Astrocyte (in vitro differentiated cells and primary cell): ENCODE measurements around the gene LRCOL1. TPM values are rescaled to one million over a fixed set of nuclear protein-coding genes. Genes with fewer than 3 reads are reported as not detected.

Experiments
- DNase-seq: peaks from one replicate; pipeline ENCODE4 v3.0.0-alpha.2; 2010; ENCODE audit warnings: low read depth
- FAIRE-seq: peaks from 2 replicates; lab custom pipeline; 2011; peaks lifted over from hg19 to GRCh38; lab: Jason Lieb, UNC
- H2AFZ ChIP-seq: 2 replicates; pipeline ENCODE4 v1.6.0; 2012; ENCODE audit warnings: low read depth, low read length, inconsistent platforms
- H3K27ac ChIP-seq: 2 replicates; pipeline ENCODE4 v1.5.1; 2011; ENCODE audit warnings: low read depth, low read length, inconsistent platforms
- H3K27me3 ChIP-seq: 2 replicates; pipeline ENCODE4 v1.6.0; 2011; ENCODE audit warnings: low read length, inconsistent platforms; ENCODE audit not compliant: insufficient read depth
- H3K36me3 ChIP-seq: 2 replicates; pipeline ENCODE4 v1.5.1; 2011; ENCODE audit warnings: low read length, inconsistent platforms; ENCODE audit not compliant: insufficient read depth
- H3K4me1 ChIP-seq: 2 replicates; pipeline ENCODE4 v1.5.1; 2011; ENCODE audit warnings: low read length, inconsistent platforms; ENCODE audit not compliant: insufficient read depth
- H3K4me2 ChIP-seq: 2 replicates; pipeline ENCODE4 v1.6.0; 2012; ENCODE audit warnings: low read length, inconsistent platforms
- H3K4me3 ChIP-seq: 2 replicates; pipeline ENCODE4 v1.5.1; 2011; ENCODE audit warnings: low read depth, mild to moderate bottlenecking, low read length, inconsistent platforms; ENCODE audit not compliant: insufficient read depth
- H3K79me2 ChIP-seq: 2 replicates; pipeline ENCODE4 v1.6.0; 2012; ENCODE audit warnings: mild to moderate bottlenecking, low read length, inconsistent platforms; ENCODE audit not compliant: insufficient read depth
- H3K9ac ChIP-seq: 2 replicates; pipeline ENCODE4 v1.6.0; 2012; ENCODE audit warnings: mild to moderate bottlenecking, low read length, inconsistent platforms
- H3K9me3 ChIP-seq: 2 replicates; pipeline ENCODE4 v1.5.1; 2012; ENCODE audit warnings: low read depth, mild to moderate bottlenecking, low read length, inconsistent platforms; ENCODE audit not compliant: insufficient read depth
- H4K20me1 ChIP-seq: 2 replicates; pipeline ENCODE4 v1.6.0; 2012; ENCODE audit warnings: low read length, inconsistent platforms; ENCODE audit not compliant: insufficient read depth
- H3K27ac Mint-ChIP-seq: one replicate; pipeline ENCODE4 v1.8.0; 2021; ENCODE audit warnings: mild to moderate bottlenecking, mixed read lengths; ENCODE audit not compliant: unreplicated experiment
- H3K27me3 Mint-ChIP-seq: one replicate; pipeline ENCODE4 v1.8.0; 2021; ENCODE audit warnings: low read depth, mixed read lengths; ENCODE audit not compliant: unreplicated experiment
- H3K36me3 Mint-ChIP-seq: one replicate; pipeline ENCODE4 v1.8.0; 2021; ENCODE audit warnings: low read depth, mixed read lengths; ENCODE audit not compliant: unreplicated experiment
- H3K4me1 Mint-ChIP-seq: one replicate; pipeline ENCODE4 v1.8.0; 2021; ENCODE audit warnings: low read depth, mixed read lengths; ENCODE audit not compliant: unreplicated experiment
- H3K4me3 Mint-ChIP-seq: one replicate; pipeline ENCODE4 v1.8.0; 2021; ENCODE audit warnings: mild to moderate bottlenecking, moderate library complexity, mixed read lengths; ENCODE audit not compliant: unreplicated experiment
- H3K9me3 Mint-ChIP-seq: one replicate; pipeline ENCODE4 v1.8.0; 2021; ENCODE audit warnings: mild to moderate bottlenecking, mixed read lengths; ENCODE audit not compliant: unreplicated experiment
- CTCF ChIP-seq: IDR thresholded peaks from 2 replicates; pipeline ENCODE4 v1.5.1; 2011; ENCODE audit warnings: low read depth, mild to moderate bottlenecking, inconsistent platforms, low read length, moderate library complexity; ENCODE audit not compliant: insufficient read depth
- EZH2 ChIP-seq: IDR thresholded peaks from 2 replicates; pipeline ENCODE4 v1.6.1; 2012; ENCODE audit warnings: mild to moderate bottlenecking, low read length, inconsistent platforms; ENCODE audit not compliant: insufficient read depth
- total RNA-seq: library from RNA; stranded (reverse); gene quantifications from 2 replicates; pipeline ENCODE4 v1.2.1, GENCODE V29; 2021

Gene LRCOL1
- total RNA-seq, 1 donor from 2014 or later = not detected

- peaks cover 4% of the 10 kb centered on the region for H3K4me1 Mint-ChIP-seq
- Histone ChIP-seq H3K4me3 (no peak overlapping the region), H3K36me3 (peaks cover 19% of the 10 kb centered on the region), H3K4me1 (no peaks in the 10 kb centered on the region), H3K9ac (no peak overlapping the region), H3K27ac (no peak overlapping the region), H3K4me2 (no peak overlapping the region), H3K27me3 (no peaks in the 10 kb centered on the region), H4K20me1 (no peaks in the 10 kb centered on the region), H3K9me3 (no peaks in the 10 kb centered on the region), H3K79me2 (no peaks in the 10 kb centered on the region), H2AFZ (no peak overlapping the region)
- no peaks in the 10 kb centered on the region for H3K9me3 Mint-ChIP-seq
- peak; percentile 30 for DNase-seq
- H3K4me3 Mint-ChIP-seq = no peak overlapping the region
- H3K36me3 Mint-ChIP-seq = peaks cover 11% of the 10 kb centered on the region
- H3K27me3 Mint-ChIP-seq = peaks cover 3% of the 10 kb centered on the region
- FAIRE-seq = peak; percentile 26
- H3K27ac Mint-ChIP-seq = no peak overlapping the region
- TF ChIP-seq EZH2 (no peak), CTCF (no peak)
Measured at GRCh38 chr12:132653567-132654290, 43.3 kb upstream of the LRCOL1 start.

- DNase-seq (no peak), FAIRE-seq (no peak)
- Histone ChIP-seq H3K4me3 (no peak overlapping the region), H3K4me2 (no peak overlapping the region), H3K27ac (no peak overlapping the region), H2AFZ (no peak overlapping the region), H3K79me2 (no peaks in the 10 kb centered on the region), H3K9ac (no peak overlapping the region), H3K4me1 (no peaks in the 10 kb centered on the region), H4K20me1 (no peaks in the 10 kb centered on the region), H3K36me3 (peaks cover 8% of the 10 kb centered on the region), H3K9me3 (no peaks in the 10 kb centered on the region), H3K27me3 (no peaks in the 10 kb centered on the region)
- Mint-ChIP-seq H3K36me3 (no peaks in the 10 kb centered on the region), H3K27me3 (no peaks in the 10 kb centered on the region), H3K27ac (no peak overlapping the region), H3K4me3 (no peak overlapping the region), H3K4me1 (peaks cover 4% of the 10 kb centered on the region), H3K9me3 (no peaks in the 10 kb centered on the region)
- TF ChIP-seq CTCF (no peak), EZH2 (no peak)
Measured at GRCh38 chr12:132651444-132652100, 41.2 kb upstream of the LRCOL1 start.
